Measurements from ENCODE around the gene CCNE1. TPM values are rescaled to one million over a fixed set of nuclear protein-coding genes. Genes with fewer than 3 reads are reported as not detected.
A peak's percentile ranks its signal among the peaks of the same experiment; 100 is the strongest.

The CCNE1 gene
- total RNA-seq, 2 experiments from 2014 or later, result 24.5 to 25.7 TPM

DNA sequence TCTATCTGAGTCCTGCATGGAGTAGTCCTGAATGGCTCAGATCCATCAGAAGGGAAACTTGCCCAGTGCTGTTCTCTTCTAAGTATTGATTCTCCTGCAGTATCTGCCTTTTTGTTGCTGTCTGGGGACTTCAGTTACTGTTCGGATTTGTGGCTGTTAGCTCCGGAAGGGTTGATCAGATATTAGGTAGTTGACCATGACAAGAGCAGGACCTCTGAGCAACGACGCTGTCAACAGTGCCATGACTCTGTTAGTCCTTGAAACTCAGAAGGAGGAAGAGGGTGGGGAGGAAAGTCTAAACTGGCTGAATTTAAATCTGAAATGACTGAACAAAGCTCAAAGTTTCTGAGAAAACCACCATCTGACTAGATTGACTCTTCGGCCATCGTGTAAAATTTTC lies 42.2 kb downstream of the CCNE1 start:
- H3K27ac Mint-ChIP-seq, result no peak overlapping the region
- TF ChIP-seq, protein P1, sequence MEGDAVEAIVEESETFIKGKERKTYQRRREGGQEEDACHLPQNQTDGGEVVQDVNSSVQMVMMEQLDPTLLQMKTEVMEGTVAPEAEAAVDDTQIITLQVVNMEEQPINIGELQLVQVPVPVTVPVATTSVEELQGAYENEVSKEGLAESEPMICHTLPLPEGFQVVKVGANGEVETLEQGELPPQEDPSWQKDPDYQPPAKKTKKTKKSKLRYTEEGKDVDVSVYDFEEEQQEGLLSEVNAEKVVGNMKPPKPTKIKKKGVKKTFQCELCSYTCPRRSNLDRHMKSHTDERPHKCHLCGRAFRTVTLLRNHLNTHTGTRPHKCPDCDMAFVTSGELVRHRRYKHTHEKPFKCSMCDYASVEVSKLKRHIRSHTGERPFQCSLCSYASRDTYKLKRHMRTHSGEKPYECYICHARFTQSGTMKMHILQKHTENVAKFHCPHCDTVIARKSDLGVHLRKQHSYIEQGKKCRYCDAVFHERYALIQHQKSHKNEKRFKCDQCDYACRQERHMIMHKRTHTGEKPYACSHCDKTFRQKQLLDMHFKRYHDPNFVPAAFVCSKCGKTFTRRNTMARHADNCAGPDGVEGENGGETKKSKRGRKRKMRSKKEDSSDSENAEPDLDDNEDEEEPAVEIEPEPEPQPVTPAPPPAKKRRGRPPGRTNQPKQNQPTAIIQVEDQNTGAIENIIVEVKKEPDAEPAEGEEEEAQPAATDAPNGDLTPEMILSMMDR (IDR thresholded peaks at IDR 0.05), result no peak
- H3K4me3 Mint-ChIP-seq, result no peak overlapping the region
- DNase-seq (no peak), ATAC-seq (no peak)
- H3K4me1 Mint-ChIP-seq (ENCODE audit: low read depth), result peaks cover 19% of the 10 kb centered on the region
- intact Hi-C loops (cut with micrococcal nuclease), result no loop called here
- H3K9me3 Mint-ChIP-seq, result no peaks in the 10 kb centered on the region
- POLR2A ChIA-PET, result interaction anchor here (0.9 kb wide), 1 partner anchor 9 kb away, joined by 3 read pairs; no protein-coding TSS in a partner anchor
- H3K36me3 Mint-ChIP-seq (ENCODE audit: low read depth), result no peaks in the 10 kb centered on the region
- no peaks in the 10 kb centered on the region for H3K27me3 Mint-ChIP-seq
- CTCF ChIA-PET, result interaction anchor here (3.1 to 3.9 kb wide), 2 partner anchors 19 to 94 kb away, joined by 8 to 22 read pairs; no protein-coding TSS in a partner anchor

GRCh38 chr19:29855087-29855486 lies 43.3 kb downstream of the CCNE1 start:
- no peak for DNase-seq
- CTCF ChIA-PET, result interaction anchor here (0.6 to 3.9 kb wide), 4 partner anchors 10 to 91 kb away, joined by 3 to 22 read pairs (median 4); no protein-coding TSS in a partner anchor

GRCh38 chr19:29855741-29856500 lies 44.1 kb downstream of the CCNE1 start:
- TF ChIP-seq, protein P1 (IDR thresholded peaks at IDR 0.05), result no peak
- Mint-ChIP-seq H3K27ac (no peak overlapping the region), H3K4me1 (ENCODE audit: low read depth) (peaks cover 19% of the 10 kb centered on the region), H3K27me3 (peaks cover 1% of the 10 kb centered on the region), H3K4me3 (no peak overlapping the region), H3K9me3 (no peaks in the 10 kb centered on the region), H3K36me3 (ENCODE audit: low read depth) (no peaks in the 10 kb centered on the region)
- CTCF ChIA-PET, result interaction anchor here (1.5 to 3.9 kb wide), 4 partner anchors 7 to 95 kb away, joined by 3 to 22 read pairs (median 13); no protein-coding TSS in a partner anchor
- intact Hi-C loops (cut with micrococcal nuclease), result no loop called here
- DNase-seq (no peak), ATAC-seq (no peak)
- POLR2A ChIA-PET, result interaction anchor here (1.3 kb wide), 1 partner anchor 18 kb away, joined by 4 read pairs; no protein-coding TSS in a partner anchor

More at GRCh38 chr19:29855087-29855486, 43.3 kb downstream of the CCNE1 start:
- TF ChIP-seq, protein P1 (IDR thresholded peaks at IDR 0.05), result no peak
- peaks cover 19% of the 10 kb centered on the region for H3K4me1 Mint-ChIP-seq (ENCODE audit: low read depth)
- POLR2A ChIA-PET, result interaction anchor here (0.9 to 1.3 kb wide), 2 partner anchors 10 to 17 kb away, joined by 3 to 4 read pairs; no protein-coding TSS in a partner anchor
- H3K9me3 Mint-ChIP-seq, result no peaks in the 10 kb centered on the region
- H3K27ac Mint-ChIP-seq, result no peak overlapping the region
- H3K27me3 Mint-ChIP-seq, result no peaks in the 10 kb centered on the region
- intact Hi-C loops (cut with micrococcal nuclease), result no loop called here
- ATAC-seq, result no peak
- no peaks in the 10 kb centered on the region for H3K36me3 Mint-ChIP-seq (ENCODE audit: low read depth)
- H3K4me3 Mint-ChIP-seq, result no peak overlapping the region

- ChIA-PET POLR2A (interaction anchor here (0.6 to 0.8 kb wide), 2 partner anchors 10 to 15 kb away, joined by 3 read pairs; no protein-coding TSS in a partner anchor), CTCF (interaction anchor here (0.6 to 3.3 kb wide), 30 partner anchors 8 to 193 kb away, joined by 3 to 35 read pairs (median 4); partner anchors contain the start of gene PLEKHF1)
- H3K4me1 Mint-ChIP-seq (ENCODE audit: low read depth), result peaks cover 3% of the 10 kb centered on the region
- intact Hi-C loops (cut with micrococcal nuclease), result no loop called here
- TF ChIP-seq, protein P1 (IDR thresholded peaks at IDR 0.05), result peak; percentile 75
- DNase-seq (peak; percentile 55), ATAC-seq (peak; percentile 89)
- peaks cover 3% of the 10 kb centered on the region for H3K27me3 Mint-ChIP-seq
- H3K9me3 Mint-ChIP-seq, result no peaks in the 10 kb centered on the region
- H3K4me3 Mint-ChIP-seq, result no peak overlapping the region
- no peaks in the 10 kb centered on the region for H3K36me3 Mint-ChIP-seq (ENCODE audit: low read depth)
- H3K27ac Mint-ChIP-seq, result no peak overlapping the region
Observed at GRCh38 chr19:29858000-29858596, 46.3 kb downstream of the CCNE1 start.

All from activated CD8-positive, alpha-beta T cell treated with anti-CD3 and anti-CD28 coated beads for 36 hours (primary cell).